Sigmoid colon (tissue), 7 donors: Measurements from ENCODE around the gene BAZ1A. TPM values are rescaled to one million over a fixed set of nuclear protein-coding genes. Genes with fewer than 3 reads are reported as not detected.

Experiments used
- DNase-seq: peaks from one replicate; pipeline ENCODE4 v3.0.0-alpha.2; 2019
- H3K27ac ChIP-seq, 4 donors: fragments of 200-600 bp; sonication (generic); one replicate each; pipeline ENCODE4 v1.5.1; 2016 to 2019; ENCODE audit warnings: mild to moderate bottlenecking in 1 of 4
- H3K27me3 ChIP-seq, 3 donors: fragments of 200-600 bp; sonication (generic); one replicate each; pipeline ENCODE4 v1.5.1; 2019; ENCODE audit warnings: mild to moderate bottlenecking in 1 of 3
- H3K36me3 ChIP-seq, 4 donors: fragments of 200-600 bp; sonication (generic); one replicate each; pipeline ENCODE4 v1.5.1; 2016 to 2019
- H3K4me1 ChIP-seq, 4 donors: fragments of 200-600 bp; sonication (generic); one replicate each; pipeline ENCODE4 v1.5.1; 2017 to 2019
- H3K4me3 ChIP-seq, 4 donors: fragments of 200-600 bp; sonication (generic); one replicate each; pipeline ENCODE4 v1.5.1; 2017 to 2019; ENCODE audit warnings: mild to moderate bottlenecking in 2 of 4, moderate library complexity in 1 of 4
- H3K9me3 ChIP-seq, 4 donors: fragments of 200-600 bp in 3 of 4; sonication (generic) in 3 of 4; one replicate each; pipeline versions ENCODE4 v1.5.1 to v1.6.1; 2013 to 2019
- CTCF ChIP-seq, 4 experiments: fragments of 450-650 bp in 3 of 4; fragments of 200-600 bp in 1 of 4; IDR thresholded peaks; one replicate each; pipeline ENCODE4 v1.5.1; 2016 to 2019; ENCODE audit warnings: antibody characterized with exemption in 4 of 4, mild to moderate bottlenecking in 3 of 4, moderate library complexity in 2 of 4
- EP300 ChIP-seq, 4 donors: sonication (generic); formaldehyde crosslinking; IDR thresholded peaks; one replicate each; pipeline ENCODE4 v1.6.1; 2017; ENCODE audit warnings: antibody characterized with exemption in 4 of 4
- POLR2A ChIP-seq, 2 donors: fragments of 450-650 bp; IDR thresholded peaks; one replicate each; pipeline ENCODE4 v1.6.1; 2016; ENCODE audit warnings: antibody characterized with exemption in 2 of 2, mild to moderate bottlenecking in 2 of 2, moderate library complexity in 2 of 2
- POLR2AphosphoS5 ChIP-seq, 4 donors: sonication (generic); formaldehyde crosslinking; IDR thresholded peaks; one replicate each; pipeline ENCODE4 v1.6.1; 2017; ENCODE audit warnings: antibody characterized with exemption in 4 of 4
- WGBS, 2 donors: extraction: QIAGEN DNeasy Blood & Tissue Kit; methylation state at CpG; one replicate each; pipeline ENCODE4 v1.1.7; 2013; 5-methylcytosine and 5-hydroxymethylcytosine counted together
- intact Hi-C: fragments of 100-400 bp; cut with DNase I; formaldehyde crosslinking; loops from one replicate; pipeline ENCODE4 v1.15.1; 2023
- polyA plus RNA-seq, 3 donors: library from polyadenylated mRNA; stranded (reverse); fragments of 200-250 nt; gene quantifications; one replicate each; pipeline ENCODE4 v1.2.3, GENCODE V29; 2013
- total RNA-seq, 4 donors: library from RNA; depleted of rRNA; stranded (reverse); fragments of >200 nt; gene quantifications; one replicate each; pipeline ENCODE4 v1.1.0, GENCODE V29; 2016
- donor health status: healthy with polysubstance abuse.
- donor health status: Bipolar disorder and iron deficiency.
- donor health status: healthy.

The BAZ1A gene
- total and polyA plus RNA-seq, 7 donors, result 18.2 to 73.1 (median 22.4) TPM

DNA sequence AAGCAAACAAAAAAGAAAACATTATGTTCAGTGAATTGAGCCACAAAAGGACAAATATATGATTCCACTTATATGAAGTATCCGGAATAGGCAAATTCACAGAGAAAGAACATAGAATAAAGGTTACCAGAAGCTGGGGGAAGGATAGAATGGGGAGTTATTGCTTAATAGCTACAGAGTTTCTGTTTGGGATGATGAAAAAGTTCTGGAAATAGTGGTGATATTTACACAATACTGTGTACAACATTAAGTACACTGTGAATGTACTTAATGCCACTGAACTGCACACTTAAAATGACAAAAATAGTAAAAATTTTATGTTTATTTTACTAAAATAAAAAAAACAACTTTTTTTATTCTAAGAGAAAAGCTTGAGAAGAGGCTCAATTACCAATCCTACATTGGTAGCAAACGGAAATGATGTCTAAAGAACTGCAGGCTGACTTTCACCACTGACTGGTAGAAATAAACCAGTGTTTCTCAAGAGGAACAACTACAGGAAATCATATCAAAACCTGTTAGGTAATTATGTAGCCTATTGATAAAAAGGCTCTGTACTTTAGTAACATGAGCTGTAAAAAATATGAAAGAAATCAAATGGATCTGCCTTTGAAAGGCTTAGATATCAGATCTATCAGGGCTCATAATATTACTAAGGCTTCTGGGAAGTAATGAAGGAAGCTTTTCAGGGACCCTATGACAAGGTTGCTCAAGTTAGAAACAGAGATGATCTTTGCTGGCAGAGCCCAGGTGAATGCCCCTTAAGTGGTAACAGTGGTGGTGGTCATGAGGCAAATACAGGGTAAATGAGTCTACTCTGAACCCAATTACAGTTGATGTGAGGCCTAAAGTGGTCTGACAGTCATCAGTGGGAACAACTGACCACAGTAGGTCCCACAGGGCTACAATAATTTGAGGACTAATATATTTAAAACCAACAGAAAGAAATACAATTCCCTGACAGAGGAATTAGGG is 41.3 kb downstream of the BAZ1A start:
- intact Hi-C loops, result no loop called here
- no peak for DNase-seq
- TF ChIP-seq CTCF (IDR thresholded peaks at IDR 0.05) (no peak), EP300 (IDR thresholded peaks at IDR 0.05) (no peak), POLR2A (IDR thresholded peaks at IDR 0.05) (no peak), POLR2AphosphoS5 (IDR thresholded peaks at IDR 0.05) (no peak)
- 82 to 90% methylated on average over 2 of the region's 2 CpGs for WGBS, 2 donors
- no peaks in the 10 kb centered on the region for H3K9me3 ChIP-seq
- H3K27ac ChIP-seq, result no peak overlapping the region
- no peaks in the 10 kb centered on the region for H3K27me3 ChIP-seq
- no peaks in the 10 kb centered on the region for H3K4me1 ChIP-seq
- no peak overlapping the region for H3K4me3 ChIP-seq
- no peaks in the 10 kb centered on the region for H3K36me3 ChIP-seq

DNA sequence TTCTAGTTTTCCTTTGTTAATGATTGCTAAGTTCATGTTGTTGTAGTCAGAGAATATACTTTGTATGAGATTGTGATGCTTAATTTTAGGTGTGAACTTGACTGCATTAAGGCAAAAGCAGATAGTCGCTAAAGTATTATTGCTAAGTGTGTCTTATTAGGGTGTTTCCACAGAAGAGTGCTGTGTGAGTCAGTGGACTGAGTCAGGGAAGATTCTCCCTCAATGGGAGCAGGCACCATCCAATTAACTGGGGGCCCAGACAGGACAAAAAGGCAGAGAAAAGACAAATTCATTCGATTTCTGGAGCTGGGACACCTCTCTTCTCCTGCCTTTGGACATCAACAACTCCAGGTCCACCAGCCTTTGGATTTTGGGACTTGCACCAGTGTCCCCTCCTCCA is 48.5 kb downstream of the BAZ1A start:
- Histone ChIP-seq H3K27me3 (no peaks in the 10 kb centered on the region), H3K4me3 (no peak overlapping the region), H3K36me3 (peaks cover 0 to 23% (median 0%) of the 10 kb centered on the region in 4 donors), H3K9me3 (no peaks in the 10 kb centered on the region), H3K4me1 (no peaks in the 10 kb centered on the region), H3K27ac (no peak overlapping the region)
- no peak for DNase-seq
- no peak for TF ChIP-seq CTCF (IDR thresholded peaks at IDR 0.05)
- no peak for TF ChIP-seq POLR2AphosphoS5 (IDR thresholded peaks at IDR 0.05)
- no peak for TF ChIP-seq POLR2A (IDR thresholded peaks at IDR 0.05)
- TF ChIP-seq EP300 (IDR thresholded peaks at IDR 0.05), result no peak
- intact Hi-C loops, result no loop called here
- WGBS, 2 donors, result 89 to 94% methylated on average over 2 of the region's 2 CpGs

GRCh38 chr14:34824826-34825225 is 50.3 kb downstream of the BAZ1A start:
- TF ChIP-seq CTCF (IDR thresholded peaks at IDR 0.05) (no peak), POLR2AphosphoS5 (IDR thresholded peaks at IDR 0.05) (no peak), POLR2A (IDR thresholded peaks at IDR 0.05) (no peak), EP300 (IDR thresholded peaks at IDR 0.05) (no peak)
- 91% methylated on average over 3 of the region's 3 CpGs for WGBS, 2 donors
- Histone ChIP-seq H3K36me3 (peaks cover 0 to 26% (median 0%) of the 10 kb centered on the region in 4 donors), H3K4me1 (no peaks in the 10 kb centered on the region), H3K27me3 (no peaks in the 10 kb centered on the region), H3K4me3 (no peak overlapping the region), H3K9me3 (no peaks in the 10 kb centered on the region), H3K27ac (no peak overlapping the region)
- intact Hi-C loops, result no loop called here
- no peak for DNase-seq

GRCh38 chr14:34824256-34824655 is 50.9 kb downstream of the BAZ1A start:
- no peak overlapping the region for H3K27ac ChIP-seq
- DNase-seq, result no peak
- H3K9me3 ChIP-seq, result no peaks in the 10 kb centered on the region
- intact Hi-C loops, result no loop called here
- no peaks in the 10 kb centered on the region for H3K27me3 ChIP-seq
- H3K4me1 ChIP-seq, result no peaks in the 10 kb centered on the region
- TF ChIP-seq POLR2A (IDR thresholded peaks at IDR 0.05), result no peak
- TF ChIP-seq POLR2AphosphoS5 (IDR thresholded peaks at IDR 0.05), result no peak
- no peak for TF ChIP-seq CTCF (IDR thresholded peaks at IDR 0.05)
- TF ChIP-seq EP300 (IDR thresholded peaks at IDR 0.05), result no peak
- H3K36me3 ChIP-seq, result peaks cover 0 to 26% (median 0%) of the 10 kb centered on the region in 4 donors
- no peak overlapping the region for H3K4me3 ChIP-seq
- WGBS, 2 donors, result 85 to 90% methylated on average over 1 of the region's 1 CpG
